Activated T-cell treated with anti-CD3 and anti-CD28 coated beads for 48 hours (primary cell): ENCODE results near the gene C3orf70.
"Not testable (repeated sequence)": the region's sequence is repeated elsewhere in the genome, so short reads cannot be mapped to it uniquely, and the experiment has no call there.

Experiments used
- DNase-seq: peaks from one replicate; pipeline ENCODE4 v3.0.0-alpha.2; 2020; ENCODE audit warnings: low read depth

C3orf70 gene

GRCh38 chr3:185151101-185151963 lies 1.5 kb downstream of the C3orf70 start:
- DNase-seq, result no peak

- DNase-seq, result no peak
Measured at GRCh38 chr3:185150561-185150960, 2.3 kb downstream of the C3orf70 start.

GRCh38 chr3:185149591-185149990 lies 3.3 kb downstream of the C3orf70 start:
- no peak for DNase-seq

- no peak for DNase-seq
Measured at GRCh38 chr3:185145511-185145910, 7.3 kb downstream of the C3orf70 start.

- no peak for DNase-seq
Measured at GRCh38 chr3:185144784-185145183, 8.1 kb downstream of the C3orf70 start.

- DNase-seq, result no peak
Measured at GRCh38 chr3:185137821-185138220, 15.0 kb downstream of the C3orf70 start.

GRCh38 chr3:185134509-185134908 lies 18.4 kb downstream of the C3orf70 start:
- no peak for DNase-seq

GRCh38 chr3:185131602-185132256 lies 21.1 kb downstream of the C3orf70 start:
- DNase-seq, result no peak

- DNase-seq, result no peak
Measured at GRCh38 chr3:185129083-185129482, 23.8 kb downstream of the C3orf70 start.

- DNase-seq, result no peak
Measured at GRCh38 chr3:185126201-185126600, 26.7 kb downstream of the C3orf70 start.

- no peak for DNase-seq
Measured at GRCh38 chr3:185120126-185120525, 32.7 kb downstream of the C3orf70 start.

GRCh38 chr3:185115371-185115770 lies 37.5 kb downstream of the C3orf70 start:
- no peak for DNase-seq

GRCh38 chr3:185114756-185115155 lies 38.1 kb downstream of the C3orf70 start:
- no peak for DNase-seq

GRCh38 chr3:185112186-185112585 lies 40.7 kb downstream of the C3orf70 start:
- no peak for DNase-seq

GRCh38 chr3:185109012-185109411 lies 43.8 kb downstream of the C3orf70 start:
- not testable (repeated sequence) for DNase-seq

GRCh38 chr3:185106256-185106890 lies 46.5 kb downstream of the C3orf70 start:
- not testable (repeated sequence) for DNase-seq

- DNase-seq, result no peak
Measured at GRCh38 chr3:185103359-185104127, 49.3 kb downstream of the C3orf70 start.

GRCh38 chr3:185094697-185095096 lies 58.2 kb downstream of the C3orf70 start:
- no peak for DNase-seq

- no peak for DNase-seq
Measured at GRCh38 chr3:185093116-185093515, 59.7 kb downstream of the C3orf70 start.

GRCh38 chr3:185090811-185091210 lies 62.0 kb downstream of the C3orf70 start:
- DNase-seq, result no peak

- DNase-seq, result no peak
Measured at GRCh38 chr3:185089751-185090150, 63.1 kb downstream of the C3orf70 start.

- DNase-seq, result no peak
Measured at GRCh38 chr3:185089343-185089742, 63.5 kb downstream of the C3orf70 start.
